DOHH2 (cell line): ENCODE results near the gene CD79B.
"Not testable (repeated sequence)": the region's sequence is repeated elsewhere in the genome, so short reads cannot be mapped to it uniquely, and the experiment has no call there.

ENCODE experiments used
- H3F3A ChIP-seq: fragments of 200-600 bp; sonication (generic), shearing (Covaris generic); 2 replicates; pipeline ENCODE4 v1.6.0; 2016; ENCODE audit warnings: antibody characterized with exemption, mild to moderate bottlenecking; ENCODE audit not compliant: control insufficient read depth, insufficient read depth
- H3K27ac ChIP-seq: fragments of 200-600 bp; sonication (generic); 2 replicates; pipeline ENCODE4 v1.5.1; 2014; ENCODE audit warnings: low read depth, mild to moderate bottlenecking, low read length, moderate library complexity
- H3K27me3 ChIP-seq: fragments of 200-600 bp; sonication (generic); 2 replicates; pipeline ENCODE4 v1.6.1; 2014; ENCODE audit warnings: mild to moderate bottlenecking, low read length, mixed read lengths; ENCODE audit not compliant: control insufficient read depth
- H3K36me3 ChIP-seq: fragments of 200-600 bp; sonication (generic); 2 replicates; pipeline ENCODE4 v1.6.1; 2014; ENCODE audit warnings: mild to moderate bottlenecking, low read length, moderate library complexity, mixed read lengths; ENCODE audit not compliant: control insufficient read depth
- H3K4me1 ChIP-seq: fragments of 200-600 bp; sonication (generic); 2 replicates; pipeline ENCODE4 v1.6.1; 2014; ENCODE audit warnings: mild to moderate bottlenecking, low read length, mixed read lengths; ENCODE audit not compliant: control insufficient read depth
- H3K4me2 ChIP-seq: fragments of 200-600 bp; sonication (generic); 2 replicates; pipeline ENCODE4 v1.6.0; 2014; ENCODE audit warnings: mild to moderate bottlenecking, low read length, moderate library complexity
- H3K4me3 ChIP-seq: fragments of 200-600 bp; sonication (generic); 2 replicates; pipeline ENCODE4 v1.5.1; 2014; ENCODE audit warnings: mild to moderate bottlenecking, low read length, mixed read lengths
- H3K79me2 ChIP-seq: fragments of 200-600 bp; sonication (generic); 2 replicates; pipeline ENCODE4 v1.6.1; 2014; ENCODE audit warnings: mild to moderate bottlenecking, low read length, mixed read lengths; ENCODE audit not compliant: control insufficient read depth
- H3K9me2 ChIP-seq: fragments of 200-600 bp; sonication (generic); replicated peaks from 2 replicates; pipeline ENCODE4 v1.6.1; 2014; ENCODE audit warnings: mild to moderate bottlenecking, low read length, mixed read lengths; ENCODE audit not compliant: control insufficient read depth
- H3K9me3 ChIP-seq: fragments of 200-600 bp; sonication (generic); 2 replicates; pipeline ENCODE4 v1.6.1; 2014; ENCODE audit warnings: antibody characterized with exemption, low read length, mixed read lengths; ENCODE audit not compliant: control insufficient read depth, insufficient read depth
- H4K20me1 ChIP-seq: fragments of 200-600 bp; sonication (generic); 2 replicates; pipeline ENCODE4 v1.6.0; 2014; ENCODE audit warnings: low read depth, mild to moderate bottlenecking, antibody characterized with exemption, low read length, moderate library complexity; ENCODE audit not compliant: control insufficient read depth, insufficient read depth
- EZH2phosphoT487 ChIP-seq: fragments of 200-600 bp; sonication (generic); IDR thresholded peaks from 2 replicates; pipeline ENCODE4 v1.6.1; 2017; ENCODE audit warnings: borderline replicate concordance, mild to moderate bottlenecking, antibody characterized with exemption, low read length, moderate library complexity, mixed read lengths
- TF ChIP-seq, protein P1 (sequence below): fragments of 200-600 bp; sonication (generic); IDR thresholded peaks from one replicate; pipeline ENCODE4 v1.5.1; 2014; ENCODE audit warnings: antibody characterized with exemption, mild to moderate bottlenecking, low read depth, low read length; ENCODE audit not compliant: poor library complexity, severe bottlenecking

The CD79B gene

DNA sequence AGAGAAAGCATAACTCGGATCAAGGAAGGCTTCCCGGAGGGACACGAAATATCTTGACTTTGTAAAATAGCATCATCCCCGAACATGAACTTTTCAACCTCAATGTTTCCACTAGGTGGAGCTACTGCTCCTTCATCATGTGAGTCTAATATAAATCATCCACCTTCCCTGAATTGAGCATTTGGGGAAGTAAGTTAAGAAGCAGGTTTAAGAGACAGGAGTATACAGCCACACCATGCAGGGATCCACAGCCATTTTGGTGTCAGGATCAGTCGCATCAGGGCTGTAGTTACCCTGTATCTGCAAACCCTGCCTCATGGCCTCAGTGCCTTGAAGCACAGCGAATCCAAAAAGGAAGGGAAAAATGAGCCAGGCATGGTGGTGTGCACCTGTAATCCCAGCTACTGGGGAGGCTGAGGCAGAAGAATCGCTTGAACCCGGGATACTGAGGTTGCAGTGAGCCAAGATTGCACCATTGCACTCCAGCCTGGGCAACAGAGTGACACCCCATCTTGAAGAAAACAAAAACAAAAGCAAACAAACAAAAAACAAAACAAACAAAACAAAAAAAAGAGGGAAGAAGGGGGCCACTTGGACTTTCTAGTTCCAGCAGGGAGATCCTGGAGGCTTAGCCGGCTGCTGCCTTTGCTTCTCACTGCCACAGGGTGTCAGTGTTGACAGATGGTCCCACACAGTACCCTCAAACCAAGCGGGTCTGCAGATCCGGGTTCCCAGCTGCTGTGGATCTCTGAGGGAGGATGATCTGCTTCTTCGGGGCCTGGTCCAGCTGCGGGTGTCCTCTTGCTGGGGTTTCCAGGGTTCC is 42.9 kb downstream of the CD79B start:
- not testable (repeated sequence) for H3K9me3 ChIP-seq, H4K20me1 ChIP-seq, H3K4me1 ChIP-seq, H3K9me2 ChIP-seq, H3K4me3 ChIP-seq, H3K4me2 ChIP-seq, H3K27ac ChIP-seq, H3K79me2 ChIP-seq, H3K36me3 ChIP-seq, H3K27me3 ChIP-seq, H3F3A ChIP-seq
- TF ChIP-seq, protein P1, sequence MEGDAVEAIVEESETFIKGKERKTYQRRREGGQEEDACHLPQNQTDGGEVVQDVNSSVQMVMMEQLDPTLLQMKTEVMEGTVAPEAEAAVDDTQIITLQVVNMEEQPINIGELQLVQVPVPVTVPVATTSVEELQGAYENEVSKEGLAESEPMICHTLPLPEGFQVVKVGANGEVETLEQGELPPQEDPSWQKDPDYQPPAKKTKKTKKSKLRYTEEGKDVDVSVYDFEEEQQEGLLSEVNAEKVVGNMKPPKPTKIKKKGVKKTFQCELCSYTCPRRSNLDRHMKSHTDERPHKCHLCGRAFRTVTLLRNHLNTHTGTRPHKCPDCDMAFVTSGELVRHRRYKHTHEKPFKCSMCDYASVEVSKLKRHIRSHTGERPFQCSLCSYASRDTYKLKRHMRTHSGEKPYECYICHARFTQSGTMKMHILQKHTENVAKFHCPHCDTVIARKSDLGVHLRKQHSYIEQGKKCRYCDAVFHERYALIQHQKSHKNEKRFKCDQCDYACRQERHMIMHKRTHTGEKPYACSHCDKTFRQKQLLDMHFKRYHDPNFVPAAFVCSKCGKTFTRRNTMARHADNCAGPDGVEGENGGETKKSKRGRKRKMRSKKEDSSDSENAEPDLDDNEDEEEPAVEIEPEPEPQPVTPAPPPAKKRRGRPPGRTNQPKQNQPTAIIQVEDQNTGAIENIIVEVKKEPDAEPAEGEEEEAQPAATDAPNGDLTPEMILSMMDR = peak; percentile 29

- H3K79me2 ChIP-seq, H3K36me3 ChIP-seq, H3F3A ChIP-seq, H4K20me1 ChIP-seq, H3K4me3 ChIP-seq, H3K27ac ChIP-seq, H3K9me3 ChIP-seq, H3K4me2 ChIP-seq, H3K27me3 ChIP-seq, H3K9me2 ChIP-seq, H3K4me1 ChIP-seq: not testable (repeated sequence)
Observed at GRCh38 chr17:63885119-63885518, 47.0 kb downstream of the CD79B start.

GRCh38 chr17:63882626-63883126 is 49.5 kb downstream of the CD79B start:
- H3F3A ChIP-seq, H3K27me3 ChIP-seq, H3K27ac ChIP-seq, H3K79me2 ChIP-seq, H4K20me1 ChIP-seq, H3K36me3 ChIP-seq, H3K4me3 ChIP-seq, H3K4me2 ChIP-seq, H3K9me3 ChIP-seq, H3K9me2 ChIP-seq: not testable (repeated sequence)
- peaks cover 16% of the 10 kb centered on the region for H3K4me1 ChIP-seq

- no peak within 1 kb of the TSS for H3K4me2 ChIP-seq
- TF ChIP-seq, protein P1 = peak; percentile 71
- no peak for TF ChIP-seq EZH2phosphoT487
- H3K36me3 ChIP-seq = no peaks in the 10 kb centered on the region
- H3K27me3 ChIP-seq = no peaks in the 10 kb centered on the region
- H3K27ac ChIP-seq = no peak within 1 kb of the TSS
- H3K9me2 ChIP-seq = no peaks in the 10 kb centered on the region
- peaks cover 16% of the 10 kb centered on the region for H3K4me1 ChIP-seq
- H3K79me2 ChIP-seq = no peaks in the 10 kb centered on the region
- H3K9me3 ChIP-seq = no peaks in the 10 kb centered on the region
- no peak within 1 kb of the TSS for H3K4me3 ChIP-seq
- H4K20me1 ChIP-seq = no peaks in the 10 kb centered on the region
- no peaks in the 10 kb centered on the region for H3F3A ChIP-seq
Observed at GRCh38 chr17:63881935-63882601, 50.1 kb downstream of the CD79B start, which contains the start of gene GH2. Gene GH2, minus strand, starts transcription at chr17:63881944. Its CDS starts 143 bp downstream, at chr17:63881801.

DNA sequence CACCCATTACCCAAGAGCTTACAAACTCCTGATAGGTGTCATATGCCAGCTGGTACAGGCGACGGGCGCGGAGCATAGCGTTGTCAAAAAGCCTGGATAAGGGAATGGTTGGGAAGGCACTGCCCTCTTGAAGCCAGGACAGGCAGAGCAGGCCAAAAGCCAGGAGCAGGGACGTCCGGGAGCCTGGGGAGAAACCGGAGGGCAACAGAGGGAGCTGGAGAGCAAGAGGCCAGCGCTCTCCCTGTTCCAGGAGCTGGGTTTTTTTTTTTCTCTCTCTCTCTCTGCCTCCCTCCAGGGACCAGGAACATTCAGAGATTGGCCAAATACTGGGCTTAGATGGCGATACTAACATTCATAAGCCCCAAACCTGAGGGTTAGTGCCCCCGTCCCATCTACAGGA is 50.8 kb downstream of the CD79B start:
- not testable (repeated sequence) for H3K36me3 ChIP-seq, H3K79me2 ChIP-seq, H3K27me3 ChIP-seq, H3K4me2 ChIP-seq, H3F3A ChIP-seq, H3K27ac ChIP-seq, H3K4me3 ChIP-seq, H4K20me1 ChIP-seq, H3K9me3 ChIP-seq, H3K9me2 ChIP-seq
- peaks cover 16% of the 10 kb centered on the region for H3K4me1 ChIP-seq
